Endothelial cell of umbilical vein (primary cell): ENCODE results near the gene SYT2. TPM values are rescaled to one million over a fixed set of nuclear protein-coding genes. Genes with fewer than 3 reads are reported as not detected.

Experiments used
- BruUV-seq: library from RNA; stranded (reverse); fragments of 400-500 nt; replicated peaks from 2 replicates; lab custom pipeline; 2021; lab: Mats Ljungman, UMichigan
- CTCF ChIA-PET: fragments of 300-600, 350-600 bp; sonication (Branson Sonifier 250); formaldehyde crosslinking; loops from one replicate; lab custom pipeline; 2021; ENCODE audit warnings: antibody characterized with exemption, inconsistent platforms; lab: Charles Lee
- POLR2A ChIA-PET: fragments of 300-600, 350-600 bp; sonication (Branson Sonifier 250); formaldehyde crosslinking; loops from one replicate; lab custom pipeline; 2021; ENCODE audit warnings: antibody characterized with exemption, inconsistent platforms; lab: Charles Lee
- DNase-seq: peaks from one replicate; pipeline ENCODE4 v3.0.0-alpha.2; 2011; ENCODE audit warnings: low read depth, low spot score
- FAIRE-seq: peaks from 2 replicates; lab custom pipeline; 2011; peaks lifted over from hg19 to GRCh38; lab: Jason Lieb, UNC
- H2AFZ ChIP-seq: 2 replicates; pipeline ENCODE4 v1.6.0; 2012; ENCODE audit warnings: low read depth, low read length, control low read depth, inconsistent platforms
- H3K27ac ChIP-seq: 2 replicates; pipeline ENCODE4 v1.5.1; 2011; ENCODE audit warnings: low read depth, mild to moderate bottlenecking, control low read depth, low read length, moderate library complexity; ENCODE audit not compliant: insufficient read depth
- H3K27me3 ChIP-seq, 2 experiments: 2 replicates each; pipeline versions ENCODE4 v1.6.0 to v1.6.1; 2011; ENCODE audit warnings: low read length in 2 of 2, mixed read lengths in 1 of 2; ENCODE audit not compliant: control insufficient read depth in 2 of 2, insufficient read depth in 2 of 2
- H3K36me3 ChIP-seq, 2 experiments: 2 replicates in 1 of 2; 3 replicates in 1 of 2; pipeline ENCODE4 v1.5.1; 2011; ENCODE audit warnings: low read length in 2 of 2, mild to moderate bottlenecking in 1 of 2, moderate library complexity in 1 of 2; ENCODE audit not compliant: control insufficient read depth in 2 of 2, insufficient read depth in 2 of 2; ENCODE audit errors: extremely low read depth in 1 of 2
- H3K4me1 ChIP-seq: 3 replicates; pipeline ENCODE4 v1.5.1; 2011; ENCODE audit warnings: mild to moderate bottlenecking, low read length; ENCODE audit not compliant: control insufficient read depth, insufficient read depth; ENCODE audit errors: extremely low read depth
- H3K4me2 ChIP-seq: 2 replicates; pipeline ENCODE4 v1.6.1; 2011; ENCODE audit warnings: low read length, control low read depth, mixed read lengths; ENCODE audit not compliant: insufficient read depth
- H3K4me3 ChIP-seq, 3 experiments: fragments of 200-600 bp in 1 of 3; sonication (generic), shearing (Covaris generic) in 1 of 3; replicated peaks in 1 of 3; 2 replicates each; pipeline ENCODE4 v1.5.1; 2011 to 2016; ENCODE audit warnings: control low read depth in 3 of 3, low read length in 3 of 3, mild to moderate bottlenecking in 2 of 3, inconsistent platforms in 1 of 3, low read depth in 1 of 3, moderate library complexity in 1 of 3; ENCODE audit not compliant: insufficient read depth in 1 of 3
- H3K79me2 ChIP-seq: 2 replicates; pipeline ENCODE4 v1.6.0; 2012; ENCODE audit warnings: low read length, inconsistent platforms; ENCODE audit not compliant: control insufficient read depth, insufficient read depth
- H3K9ac ChIP-seq: replicated peaks from 2 replicates; pipeline ENCODE3; 2011; ENCODE audit warnings: low read length, control low read depth; ENCODE audit not compliant: insufficient read depth; ENCODE audit errors: extremely low read depth
- H3K9me1 ChIP-seq: replicated peaks from 3 replicates; pipeline ENCODE4 v1.6.0; 2011; ENCODE audit warnings: mild to moderate bottlenecking, low read length; ENCODE audit not compliant: control insufficient read depth, insufficient read depth; ENCODE audit errors: extremely low read depth
- H3K9me3 ChIP-seq: replicated peaks from 2 replicates; pipeline ENCODE4 v1.5.1; 2012; ENCODE audit warnings: low read length, inconsistent platforms; ENCODE audit not compliant: control insufficient read depth, insufficient read depth
- H4K20me1 ChIP-seq: replicated peaks from 2 replicates; pipeline ENCODE3; 2011; ENCODE audit warnings: mild to moderate bottlenecking, low read length; ENCODE audit not compliant: control insufficient read depth, insufficient read depth; ENCODE audit errors: extremely low read depth
- EZH2 ChIP-seq: IDR thresholded peaks from 2 replicates; pipeline ENCODE4 v1.6.1; 2012; ENCODE audit warnings: borderline replicate concordance, low read depth, mild to moderate bottlenecking, moderate library complexity, low read length, inconsistent platforms; ENCODE audit not compliant: severe bottlenecking
- FOS ChIP-seq: IDR thresholded peaks from 2 replicates; pipeline ENCODE4 v1.6.1; 2011; ENCODE audit warnings: mild to moderate bottlenecking, low read length, moderate library complexity, borderline replicate concordance; ENCODE audit not compliant: insufficient read depth
- GATA2 ChIP-seq: IDR thresholded peaks from 2 replicates; pipeline ENCODE4 v1.7.0; 2011; ENCODE audit warnings: low read depth, mild to moderate bottlenecking, moderate library complexity, mixed read lengths, low read length; ENCODE audit not compliant: insufficient read length, insufficient read depth
- JUN ChIP-seq: IDR thresholded peaks from 2 replicates; pipeline ENCODE4 v1.6.1; 2011; ENCODE audit warnings: borderline replicate concordance, low read depth; ENCODE audit not compliant: insufficient read length, insufficient read depth
- MYC ChIP-seq: IDR thresholded peaks from one replicate; pipeline ENCODE4 v1.6.1; 2011; ENCODE audit warnings: mild to moderate bottlenecking, low read depth, low read length
- POLR2A ChIP-seq: IDR thresholded peaks from 2 replicates; pipeline ENCODE4 v1.6.1; 2012; ENCODE audit warnings: low read depth, mild to moderate bottlenecking, control low read depth, low read length
- POLR2AphosphoS5 ChIP-seq: IDR thresholded peaks from 2 replicates; pipeline ENCODE4 v1.6.1; 2012; ENCODE audit warnings: low read depth, mild to moderate bottlenecking, control low read depth, low read length, moderate library complexity; ENCODE audit not compliant: insufficient read depth
- dilution Hi-C: fragments of 300-500 bp; cut with MboI; formaldehyde crosslinking; loops from one replicate; pipeline ENCODE4 v1.15.0; 2019; ENCODE audit warnings: low sequenced_read_pairs; ENCODE audit not compliant: extremely low pct_ligation_motif_present
- intact Hi-C: fragments of 100-400 bp; cut with micrococcal nuclease; formaldehyde crosslinking; loops from one replicate; pipeline ENCODE4 v1.10.0; 2022
- polyA plus RNA-seq, 4 experiments: library from polyadenylated mRNA; depleted of rRNA in 3 of 4; stranded (reverse) in 3 of 4; unstranded in 1 of 4; fragments of >200 nt; gene quantifications; 2 replicates each; pipeline versions ENCODE4 v1.2.1 to v1.2.3, GENCODE V29; 2011 to 2012; ENCODE audit warnings: missing spikeins in 1 of 4
- total RNA-seq: library from RNA; stranded (reverse); gene quantifications from 2 replicates; pipeline ENCODE4 v1.2.3, GENCODE V29; 2021
- TF ChIP-seq, protein P1 (sequence below), 2 donors: IDR thresholded peaks; 1 replicate in 1 of 2; 2 replicates in 1 of 2; pipeline ENCODE4 v1.5.1; 2011; ENCODE audit warnings: low read length in 2 of 2, mild to moderate bottlenecking in 2 of 2, moderate library complexity in 2 of 2, control low read depth in 1 of 2, inconsistent platforms in 1 of 2, low read depth in 1 of 2; ENCODE audit not compliant: insufficient read depth in 1 of 2; ENCODE audit errors: extremely low read depth in 1 of 2
- TF ChIP-seq, protein P2 (sequence below): IDR thresholded peaks from 2 replicates; pipeline ENCODE4 v1.6.1; 2011; ENCODE audit not compliant: insufficient read depth, insufficient read length

Gene SYT2
- total and polyA plus RNA-seq, 2 donors (not counting 3 experiments of a cell fraction or from before 2014, with no cell fraction given) = not detected

- H3K4me1 ChIP-seq = no peaks in the 10 kb centered on the region
- H3K4me2 ChIP-seq = no peak overlapping the region
- intact Hi-C loops (no loop called here), dilution Hi-C loops (no loop called here)
- ChIA-PET POLR2A (no interaction called here), CTCF (no interaction called here)
- H2AFZ ChIP-seq = no peak overlapping the region
- no TSS peak for BruUV-seq
- H3K27me3 ChIP-seq = peaks cover 1 to 14% of the 10 kb centered on the region in 2 experiments
- H3K9me3 ChIP-seq = no peaks in the 10 kb centered on the region
- H3K9ac ChIP-seq = no peak overlapping the region
- TF ChIP-seq EZH2 (no peak), POLR2AphosphoS5 (no peak), POLR2A (no peak), FOS (no peak)
- TF ChIP-seq, protein P1, sequence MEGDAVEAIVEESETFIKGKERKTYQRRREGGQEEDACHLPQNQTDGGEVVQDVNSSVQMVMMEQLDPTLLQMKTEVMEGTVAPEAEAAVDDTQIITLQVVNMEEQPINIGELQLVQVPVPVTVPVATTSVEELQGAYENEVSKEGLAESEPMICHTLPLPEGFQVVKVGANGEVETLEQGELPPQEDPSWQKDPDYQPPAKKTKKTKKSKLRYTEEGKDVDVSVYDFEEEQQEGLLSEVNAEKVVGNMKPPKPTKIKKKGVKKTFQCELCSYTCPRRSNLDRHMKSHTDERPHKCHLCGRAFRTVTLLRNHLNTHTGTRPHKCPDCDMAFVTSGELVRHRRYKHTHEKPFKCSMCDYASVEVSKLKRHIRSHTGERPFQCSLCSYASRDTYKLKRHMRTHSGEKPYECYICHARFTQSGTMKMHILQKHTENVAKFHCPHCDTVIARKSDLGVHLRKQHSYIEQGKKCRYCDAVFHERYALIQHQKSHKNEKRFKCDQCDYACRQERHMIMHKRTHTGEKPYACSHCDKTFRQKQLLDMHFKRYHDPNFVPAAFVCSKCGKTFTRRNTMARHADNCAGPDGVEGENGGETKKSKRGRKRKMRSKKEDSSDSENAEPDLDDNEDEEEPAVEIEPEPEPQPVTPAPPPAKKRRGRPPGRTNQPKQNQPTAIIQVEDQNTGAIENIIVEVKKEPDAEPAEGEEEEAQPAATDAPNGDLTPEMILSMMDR (IDR thresholded peaks at IDR 0.05; ENCODE audit: extremely low read depth in 1 of 2, insufficient read depth in 1 of 2, low read depth in 1 of 2, low read length in 2 of 2) = no peak
- no peaks in the 10 kb centered on the region for H3K36me3 ChIP-seq
- H3K27ac ChIP-seq = no peak overlapping the region
- FAIRE-seq (no peak), DNase-seq (no peak)
- H4K20me1 ChIP-seq = no peaks in the 10 kb centered on the region
- H3K9me1 ChIP-seq = no peaks in the 10 kb centered on the region
- no peak overlapping the region for H3K4me3 ChIP-seq
- no peaks in the 10 kb centered on the region for H3K79me2 ChIP-seq
Observed at GRCh38 chr1:202673531-202673930, 36.7 kb downstream of the SYT2 start.

DNA sequence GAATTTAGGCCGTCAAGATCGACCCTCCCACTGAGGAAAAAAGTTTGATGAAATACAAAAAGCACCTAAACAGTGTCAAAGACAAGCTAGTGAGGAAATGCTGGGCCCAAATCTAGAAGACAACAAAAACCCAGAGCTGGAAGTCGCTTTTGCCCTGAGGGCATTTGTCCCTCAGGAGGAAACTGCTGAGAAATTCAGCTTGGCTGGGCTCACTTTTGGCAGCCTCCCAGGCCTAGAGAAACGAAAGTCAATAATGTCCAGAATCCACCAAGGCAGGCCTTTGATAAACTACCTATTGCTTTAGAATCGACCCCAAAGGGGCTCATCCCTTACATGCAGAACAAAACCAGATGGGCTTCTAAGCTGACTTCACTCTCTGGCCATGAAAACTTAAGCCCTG, 38.9 kb downstream of the SYT2 start:
- BruUV-seq = no TSS peak
- Histone ChIP-seq H3K27ac (no peak overlapping the region), H3K27me3 (peaks cover 1 to 14% of the 10 kb centered on the region in 2 experiments), H3K36me3 (no peaks in the 10 kb centered on the region), H3K9me1 (no peaks in the 10 kb centered on the region), H3K79me2 (no peaks in the 10 kb centered on the region), H2AFZ (no peak overlapping the region), H3K4me2 (no peak overlapping the region), H4K20me1 (no peaks in the 10 kb centered on the region), H3K4me1 (no peaks in the 10 kb centered on the region), H3K4me3 (no peak overlapping the region), H3K9me3 (no peaks in the 10 kb centered on the region), H3K9ac (no peak overlapping the region)
- no peak for DNase-seq
- no peak for FAIRE-seq
- ChIA-PET CTCF (interaction anchor here (1.0 to 1.6 kb wide), 5 partner anchors 9 to 48 kb away, joined by 3 to 9 read pairs (median 7); no protein-coding TSS in a partner anchor), POLR2A (no interaction called here)
- dilution Hi-C loops = no loop called here
- TF ChIP-seq GATA2 (no peak), FOS (no peak), POLR2A (no peak), EZH2 (no peak), POLR2AphosphoS5 (no peak), MYC (no peak), JUN (no peak)
- TF ChIP-seq, protein P1 (IDR thresholded peaks at IDR 0.05; ENCODE audit: extremely low read depth in 1 of 2, insufficient read depth in 1 of 2, low read depth in 1 of 2, low read length in 2 of 2) = no peak
- TF ChIP-seq, protein P2, sequence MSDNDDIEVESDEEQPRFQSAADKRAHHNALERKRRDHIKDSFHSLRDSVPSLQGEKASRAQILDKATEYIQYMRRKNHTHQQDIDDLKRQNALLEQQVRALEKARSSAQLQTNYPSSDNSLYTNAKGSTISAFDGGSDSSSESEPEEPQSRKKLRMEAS = no peak
- intact Hi-C loops = no loop called here
